Activated CD4-positive, alpha-beta memory T cell treated with anti-CD3 and anti-CD28 coated beads, Interleukin-2, amount 10 ng/mL, durations not matched to agents 7 days and 5 days (primary cell): Measurements from ENCODE around the gene STRN. TPM values are rescaled to one million over a fixed set of nuclear protein-coding genes. Genes with fewer than 3 reads are reported as not detected.

Experiments used
- CTCF ChIA-PET: fragments of 350-600 bp; sonication (Branson Sonifier 250); formaldehyde crosslinking; loops from one replicate; lab custom pipeline; 2021; ENCODE audit warnings: antibody characterized with exemption, inconsistent platforms; lab: Charles Lee
- POLR2A ChIA-PET: fragments of 350-600 bp; sonication (Branson Sonifier 250); formaldehyde crosslinking; loops from one replicate; lab custom pipeline; 2021; ENCODE audit warnings: antibody characterized with exemption; lab: Charles Lee
- DNase-seq: peaks from one replicate; pipeline ENCODE4 v3.0.0-alpha.2; 2020
- H3K27ac Mint-ChIP-seq: one replicate; pipeline ENCODE4 v1.8.0; 2021; ENCODE audit warnings: mild to moderate bottlenecking, mixed read lengths
- H3K27me3 Mint-ChIP-seq: one replicate; pipeline ENCODE4 v1.8.0; 2021; ENCODE audit warnings: mixed read lengths
- H3K36me3 Mint-ChIP-seq: one replicate; pipeline ENCODE4 v1.8.0; 2021; ENCODE audit warnings: low read depth, mixed read lengths
- H3K4me1 Mint-ChIP-seq: one replicate; pipeline ENCODE4 v1.8.0; 2021; ENCODE audit warnings: mixed read lengths
- H3K4me3 Mint-ChIP-seq: one replicate; pipeline ENCODE4 v1.8.0; 2021; ENCODE audit warnings: mild to moderate bottlenecking, mixed read lengths
- H3K9me3 Mint-ChIP-seq: one replicate; pipeline ENCODE4 v1.8.0; 2021; ENCODE audit warnings: mixed read lengths
- total RNA-seq, 2 experiments: library from RNA; stranded (reverse); gene quantifications; one replicate each; pipeline ENCODE4 v1.2.3, GENCODE V29; 2021

The STRN gene
- total RNA-seq, 2 experiments from 2014 or later: 33.7 to 34.4 TPM

GRCh38 chr2:36807223-36807886, 159.0 kb downstream of the STRN start:
- POLR2A ChIA-PET: no interaction called here
- Mint-ChIP-seq H3K27me3 (no peaks in the 10 kb centered on the region), H3K4me3 (no peak overlapping the region), H3K4me1 (no peaks in the 10 kb centered on the region), H3K36me3 (no peaks in the 10 kb centered on the region), H3K27ac (no peak overlapping the region), H3K9me3 (no peaks in the 10 kb centered on the region)
- DNase-seq: no peak
- CTCF ChIA-PET: no interaction called here

- H3K9me3 Mint-ChIP-seq: no peaks in the 10 kb centered on the region
- peaks cover 7% of the 10 kb centered on the region for H3K27me3 Mint-ChIP-seq
- no peak overlapping the region for H3K27ac Mint-ChIP-seq
- ChIA-PET POLR2A (no interaction called here), CTCF (no interaction called here)
- H3K4me3 Mint-ChIP-seq: no peak overlapping the region
- H3K36me3 Mint-ChIP-seq: no peaks in the 10 kb centered on the region
- H3K4me1 Mint-ChIP-seq: peaks cover 5% of the 10 kb centered on the region
- no peak for DNase-seq
These were observed 160.6 kb downstream of the STRN start for GRCh38 chr2:36805635-36806224.

GRCh38 chr2:36802952-36803351, 163.4 kb downstream of the STRN start:
- Mint-ChIP-seq H3K36me3 (no peaks in the 10 kb centered on the region), H3K9me3 (no peaks in the 10 kb centered on the region), H3K27me3 (peaks cover 9% of the 10 kb centered on the region), H3K4me3 (no peak overlapping the region), H3K27ac (no peak overlapping the region), H3K4me1 (peaks cover 14% of the 10 kb centered on the region)
- no peak for DNase-seq
- ChIA-PET POLR2A (no interaction called here), CTCF (interaction anchor here (1.0 to 1.4 kb wide), 2 partner anchors 12 to 17 kb away, joined by 3 read pairs; no protein-coding TSS in a partner anchor)

- H3K4me1 Mint-ChIP-seq: peaks cover 15% of the 10 kb centered on the region
- H3K27ac Mint-ChIP-seq: no peak overlapping the region
These were observed 165.2 kb downstream of the STRN start for GRCh38 chr2:36801088-36801487.

GRCh38 chr2:36800381-36800780, 166.0 kb downstream of the STRN start:
- Mint-ChIP-seq H3K27ac (no peak overlapping the region), H3K27me3 (peaks cover 26% of the 10 kb centered on the region), H3K9me3 (no peaks in the 10 kb centered on the region), H3K36me3 (no peaks in the 10 kb centered on the region), H3K4me3 (no peak overlapping the region), H3K4me1 (peaks cover 15% of the 10 kb centered on the region)
- ChIA-PET CTCF (interaction anchor here (0.9 kb wide), 1 partner anchor 21 kb away, joined by 4 read pairs; no protein-coding TSS in a partner anchor), POLR2A (no interaction called here)
- DNase-seq: peak; percentile 32

More at GRCh38 chr2:36801088-36801487, 165.2 kb downstream of the STRN start:
- H3K36me3 Mint-ChIP-seq: no peaks in the 10 kb centered on the region
- peaks cover 22% of the 10 kb centered on the region for H3K27me3 Mint-ChIP-seq
- no peak for DNase-seq
- ChIA-PET CTCF (no interaction called here), POLR2A (no interaction called here)
- H3K9me3 Mint-ChIP-seq: no peaks in the 10 kb centered on the region
- no peak overlapping the region for H3K4me3 Mint-ChIP-seq

- H3K4me1 Mint-ChIP-seq: peaks cover 15% of the 10 kb centered on the region
- POLR2A ChIA-PET: no interaction called here
- CTCF ChIA-PET: interaction anchor here (1.5 kb wide), 1 partner anchor 16 kb away, joined by 3 read pairs; no protein-coding TSS in a partner anchor
- H3K27me3 Mint-ChIP-seq: peaks cover 28% of the 10 kb centered on the region
- no peak overlapping the region for H3K27ac Mint-ChIP-seq
- no peaks in the 10 kb centered on the region for H3K9me3 Mint-ChIP-seq
- no peak overlapping the region for H3K4me3 Mint-ChIP-seq
- no peaks in the 10 kb centered on the region for H3K36me3 Mint-ChIP-seq
- DNase-seq: no peak
These were observed 167.6 kb downstream of the STRN start for GRCh38 chr2:36798724-36799123.

GRCh38 chr2:36797324-36798070, 168.8 kb downstream of the STRN start:
- H3K36me3 Mint-ChIP-seq: no peaks in the 10 kb centered on the region
- H3K27ac Mint-ChIP-seq: no peak overlapping the region
- ChIA-PET POLR2A (no interaction called here), CTCF (interaction anchor here (1.0 kb wide), 1 partner anchor 12 kb away, joined by 3 read pairs; no protein-coding TSS in a partner anchor)
- H3K4me1 Mint-ChIP-seq: peaks cover 15% of the 10 kb centered on the region
- H3K9me3 Mint-ChIP-seq: no peaks in the 10 kb centered on the region
- peaks cover 31% of the 10 kb centered on the region for H3K27me3 Mint-ChIP-seq
- no peak overlapping the region for H3K4me3 Mint-ChIP-seq
- DNase-seq: no peak

Other genes with a start within 250 kb of the STRN start
- 10 to 100 TPM; 18.3 to 19.3 TPM for gene HEATR5B, start 117.8 kb upstream of the STRN start, total RNA-seq
- gene GPATCH11, start 118.0 kb upstream of the STRN start, total RNA-seq: 1 to 10 TPM; 9.0 to 9.2 TPM
- 100 to 1,000 TPM; 136 to 142 TPM for gene EIF2AK2, start 190.4 kb upstream of the STRN start, total RNA-seq
- gene SULT6B1, start 222.1 kb upstream of the STRN start, total RNA-seq: not detected
- 10 to 100 TPM; 32.9 to 36.3 TPM for gene CEBPZOS, start 230.0 kb upstream of the STRN start, total RNA-seq